ENCODE results near the gene ELMO1. TPM values are rescaled to one million over a fixed set of nuclear protein-coding genes. Genes with fewer than 3 reads are reported as not detected.

The ELMO1 gene
- total RNA-seq, 1 donor = under 0.01 TPM

GRCh38 chr7:37015353-37016034, 433.2 kb downstream of the ELMO1 start:
- no peak for TF ChIP-seq CTCF (IDR thresholded peaks at IDR 0.05; ENCODE audit: insufficient read depth, low read depth, low read length)

GRCh38 chr7:37013771-37014170, 434.9 kb downstream of the ELMO1 start:
- TF ChIP-seq CTCF (IDR thresholded peaks at IDR 0.05; ENCODE audit: insufficient read depth, low read depth, low read length) = no peak
- no peak overlapping the region for H3K4me3 ChIP-seq (ENCODE audit: low read depth, low read length)
- no peak for DNase-seq (ENCODE audit: low read depth)

More at GRCh38 chr7:37015353-37016034, 433.2 kb downstream of the ELMO1 start:
- no peak for DNase-seq (ENCODE audit: low read depth)
- no peak overlapping the region for H3K4me3 ChIP-seq (ENCODE audit: low read depth, low read length)

DNA sequence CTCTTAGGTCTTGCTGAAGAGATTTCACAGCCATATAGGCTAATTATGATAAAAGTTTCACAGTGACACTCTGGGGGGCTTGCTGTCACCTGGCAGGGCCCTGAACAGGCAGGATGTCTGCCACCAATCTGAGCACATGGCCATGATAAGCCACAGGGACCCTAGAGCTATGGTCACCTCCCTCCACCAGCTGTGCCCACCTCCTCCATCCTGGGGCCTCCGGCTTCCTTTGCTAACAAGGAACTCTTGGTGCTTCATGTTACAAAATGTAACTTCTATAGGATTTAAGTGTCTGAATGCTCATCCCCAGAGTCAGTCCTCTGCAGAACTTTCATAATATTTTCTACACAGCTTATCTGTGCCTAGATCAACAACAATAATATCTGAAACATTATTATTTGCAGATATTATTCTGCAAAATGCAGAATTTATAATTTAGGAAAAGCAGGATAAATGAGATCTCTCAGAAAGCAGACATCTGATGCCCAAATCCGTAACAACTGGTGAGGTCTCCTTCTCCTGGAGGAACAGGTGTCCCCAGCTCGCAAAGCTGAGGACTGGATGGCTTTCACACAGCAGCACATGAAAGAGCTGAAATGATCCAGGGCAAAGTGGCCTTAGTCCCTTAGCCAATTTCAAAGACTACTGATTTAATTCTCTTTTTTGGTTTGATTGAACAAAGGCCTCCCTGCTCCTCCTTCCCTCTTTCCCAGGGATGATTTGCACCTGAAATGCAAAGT, 437.3 kb downstream of the ELMO1 start:
- H3K4me3 ChIP-seq (ENCODE audit: low read depth, low read length) = no peak overlapping the region
- TF ChIP-seq CTCF (IDR thresholded peaks at IDR 0.05; ENCODE audit: insufficient read depth, low read depth, low read length) = no peak
- DNase-seq (ENCODE audit: low read depth) = no peak

GRCh38 chr7:37009125-37009675, 439.5 kb downstream of the ELMO1 start:
- no peak overlapping the region for H3K4me3 ChIP-seq (ENCODE audit: low read depth, low read length)
- TF ChIP-seq CTCF (IDR thresholded peaks at IDR 0.05; ENCODE audit: insufficient read depth, low read depth, low read length) = no peak
- DNase-seq (ENCODE audit: low read depth) = no peak

- no peak for DNase-seq (ENCODE audit: low read depth)
- no peak for TF ChIP-seq CTCF (IDR thresholded peaks at IDR 0.05; ENCODE audit: insufficient read depth, low read depth, low read length)
- no peak overlapping the region for H3K4me3 ChIP-seq (ENCODE audit: low read depth, low read length)
Observed at GRCh38 chr7:37007691-37008090, 441.0 kb downstream of the ELMO1 start.

DNA sequence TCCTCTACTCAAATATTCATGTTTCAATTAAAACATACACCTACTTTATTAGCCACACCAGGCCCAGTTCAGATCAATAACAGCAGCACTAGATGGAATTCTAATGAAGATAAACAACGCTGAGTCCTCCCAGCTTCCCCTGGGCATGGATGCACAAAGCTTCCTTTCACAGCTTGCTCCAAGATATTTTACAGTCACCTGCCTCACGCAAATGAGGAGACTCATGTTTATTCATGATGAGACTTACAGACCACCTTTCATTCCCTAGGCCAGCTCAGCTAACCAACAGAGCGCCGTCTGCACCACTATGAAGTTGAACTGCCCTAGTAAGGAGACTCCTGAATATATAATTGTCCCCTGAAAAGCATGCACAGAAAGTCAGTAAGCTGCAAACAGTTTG, 441.4 kb downstream of the ELMO1 start:
- no peak overlapping the region for H3K4me3 ChIP-seq (ENCODE audit: low read depth, low read length)
- no peak for TF ChIP-seq CTCF (IDR thresholded peaks at IDR 0.05; ENCODE audit: insufficient read depth, low read depth, low read length)
- DNase-seq (ENCODE audit: low read depth) = no peak

Measured in fibroblast of villous mesenchyme (primary cell).